Measurements from ENCODE around the gene BCAM.
"Not testable (repeated sequence)": the region's sequence is repeated elsewhere in the genome, so short reads cannot be mapped to it uniquely, and the experiment has no call there.

BCAM gene

GRCh38 chr19:44822670-44823372 lies 13.9 kb downstream of the BCAM start:
- no peak for TF ChIP-seq POLR2AphosphoS5 (IDR thresholded peaks at IDR 0.05; ENCODE audit: low read depth, low read length)
- TF ChIP-seq TAF1 (IDR thresholded peaks at IDR 0.05; ENCODE audit: borderline replicate concordance, low read depth, low read length), result no peak
- TF ChIP-seq POLR2A (IDR thresholded peaks at IDR 0.05; ENCODE audit: low read depth, low read length), result no peak
- no peak for FAIRE-seq
- DNase-seq (ENCODE audit: insufficient read length), result no peak

DNA sequence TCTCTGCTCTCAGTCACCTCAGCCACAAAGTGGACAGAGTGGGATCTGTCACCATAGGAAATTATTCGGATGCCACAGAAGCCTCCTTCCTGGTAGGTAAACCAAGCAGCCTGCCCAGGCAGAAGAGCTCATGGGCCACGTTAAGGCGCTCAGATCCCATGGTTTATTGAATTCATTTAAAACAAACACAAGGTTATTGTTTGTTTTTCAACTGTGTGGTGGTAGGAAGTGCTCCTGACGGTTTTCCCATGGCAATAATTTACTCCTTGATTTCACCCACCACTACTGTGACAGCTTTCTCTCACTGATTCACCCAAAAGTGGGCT lies 14.4 kb downstream of the BCAM start:
- no peak for TF ChIP-seq TAF1 (IDR thresholded peaks at IDR 0.05; ENCODE audit: borderline replicate concordance, low read depth, low read length)
- TF ChIP-seq POLR2AphosphoS5 (IDR thresholded peaks at IDR 0.05; ENCODE audit: low read depth, low read length), result no peak
- TF ChIP-seq POLR2A (IDR thresholded peaks at IDR 0.05; ENCODE audit: low read depth, low read length), result no peak
- DNase-seq (ENCODE audit: insufficient read length) (no peak), FAIRE-seq (no peak)

GRCh38 chr19:44824761-44825160 lies 15.9 kb downstream of the BCAM start:
- no peak for FAIRE-seq
- TF ChIP-seq TAF1 (IDR thresholded peaks at IDR 0.05; ENCODE audit: borderline replicate concordance, low read depth, low read length) (no peak), POLR2AphosphoS5 (IDR thresholded peaks at IDR 0.05; ENCODE audit: low read depth, low read length) (no peak), POLR2A (IDR thresholded peaks at IDR 0.05; ENCODE audit: low read depth, low read length) (no peak)
- no peak for DNase-seq (ENCODE audit: insufficient read length)

DNA sequence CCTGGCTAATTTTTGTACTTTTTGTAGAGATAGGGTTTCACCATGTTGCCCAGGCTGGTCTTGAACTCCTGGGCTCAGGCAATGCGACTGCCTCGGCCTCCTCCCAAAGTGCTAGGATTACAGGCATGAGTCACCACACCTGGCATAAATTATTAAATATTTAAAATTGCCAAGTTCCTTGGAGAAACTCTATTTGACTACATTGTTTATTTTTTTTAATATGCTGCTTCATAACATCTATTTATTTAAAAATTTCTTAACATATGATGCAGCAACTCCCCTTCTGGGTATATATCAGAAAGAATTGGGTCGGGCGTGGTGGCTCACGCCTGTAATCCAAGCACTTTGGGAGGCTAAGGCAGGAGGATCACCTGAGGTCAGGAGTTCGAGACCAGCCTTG lies 24.0 kb downstream of the BCAM start:
- not testable (repeated sequence) for DNase-seq (ENCODE audit: insufficient read length)

GRCh38 chr19:44834399-44834798 lies 25.5 kb downstream of the BCAM start:
- DNase-seq (ENCODE audit: insufficient read length); FAIRE-seq: not testable (repeated sequence)

More for the DNA sequence above, 24.0 kb downstream of the BCAM start:
- FAIRE-seq, result not testable (repeated sequence)

DNA sequence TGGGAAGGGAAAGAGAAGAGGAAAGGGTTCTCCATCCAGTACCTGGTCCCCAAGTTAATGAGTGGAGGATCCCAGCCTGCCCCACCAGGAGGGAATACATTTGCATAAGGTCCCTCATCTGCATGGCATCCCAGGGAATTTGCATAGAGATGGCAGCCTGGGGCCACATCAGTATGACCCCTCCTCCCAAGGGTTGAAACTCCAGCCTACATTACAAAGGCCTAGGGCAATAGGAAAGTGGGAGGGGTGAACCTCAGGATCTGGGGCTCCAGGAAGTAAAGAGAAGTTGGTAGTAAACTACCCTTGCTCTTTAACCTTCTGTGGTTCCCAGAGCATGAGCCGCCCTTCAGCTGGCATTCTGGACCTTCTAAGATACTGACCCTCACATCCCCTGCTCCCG lies 30.4 kb downstream of the BCAM start:
- no peak for TF ChIP-seq POLR2A (IDR thresholded peaks at IDR 0.05; ENCODE audit: low read depth, low read length)
- DNase-seq (ENCODE audit: insufficient read length) (no peak), FAIRE-seq (no peak)

GRCh38 chr19:44840811-44841210 lies 31.9 kb downstream of the BCAM start:
- DNase-seq (ENCODE audit: insufficient read length) (no peak), FAIRE-seq (no peak)

DNA sequence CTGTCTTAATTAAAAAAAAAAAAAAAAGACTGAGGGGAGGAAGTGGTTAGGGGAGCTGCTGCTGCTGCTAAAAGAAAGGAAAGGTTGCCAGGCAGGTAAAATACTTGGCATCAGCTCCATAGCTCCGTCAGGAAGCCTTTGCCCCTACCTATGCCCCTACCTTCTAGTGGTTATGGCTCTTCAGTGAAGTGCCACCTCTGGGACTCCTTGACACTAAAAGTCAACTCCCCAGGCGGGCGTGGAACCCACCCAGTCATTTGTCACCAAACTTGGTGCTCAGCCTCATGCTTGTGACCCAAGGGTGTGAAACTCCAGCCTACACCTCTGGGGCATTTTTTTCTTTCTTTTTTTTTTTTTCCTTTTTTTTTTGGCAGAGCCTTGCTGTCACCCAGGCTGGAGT lies 32.3 kb downstream of the BCAM start:
- no peak for DNase-seq (ENCODE audit: insufficient read length)

More at GRCh38 chr19:44840811-44841210, 31.9 kb downstream of the BCAM start:
- TF ChIP-seq POLR2A (IDR thresholded peaks at IDR 0.05; ENCODE audit: low read depth, low read length) (no peak), TAF1 (IDR thresholded peaks at IDR 0.05; ENCODE audit: borderline replicate concordance, low read depth, low read length) (no peak), POLR2AphosphoS5 (IDR thresholded peaks at IDR 0.05; ENCODE audit: low read depth, low read length) (no peak)

DNA sequence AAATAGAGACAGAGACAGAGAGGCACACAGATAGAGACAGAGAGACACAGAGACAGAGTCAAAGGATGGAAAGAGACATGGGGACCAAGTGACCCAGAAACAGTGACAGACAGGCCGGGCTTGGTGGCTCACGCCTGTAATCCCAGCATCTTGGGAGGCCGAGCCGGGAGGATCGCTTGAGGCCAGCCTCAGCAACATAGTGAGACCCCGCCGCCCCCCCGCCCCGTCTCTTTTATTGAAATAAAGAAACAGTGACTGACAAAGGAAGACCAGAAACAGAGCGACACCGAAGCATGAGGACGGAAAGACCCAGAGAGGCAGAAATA lies 36.3 kb downstream of the BCAM start:
- no peak for DNase-seq (ENCODE audit: insufficient read length)
- TF ChIP-seq POLR2AphosphoS5 (IDR thresholded peaks at IDR 0.05; ENCODE audit: low read depth, low read length), result no peak
- no peak for TF ChIP-seq POLR2A (IDR thresholded peaks at IDR 0.05; ENCODE audit: low read depth, low read length)
- TF ChIP-seq TAF1 (IDR thresholded peaks at IDR 0.05; ENCODE audit: borderline replicate concordance, low read depth, low read length), result no peak
- FAIRE-seq, result no peak

More for the DNA sequence above, 32.3 kb downstream of the BCAM start:
- TF ChIP-seq POLR2AphosphoS5 (IDR thresholded peaks at IDR 0.05; ENCODE audit: low read depth, low read length), result no peak
- TF ChIP-seq TAF1 (IDR thresholded peaks at IDR 0.05; ENCODE audit: borderline replicate concordance, low read depth, low read length), result no peak
- TF ChIP-seq POLR2A (IDR thresholded peaks at IDR 0.05; ENCODE audit: low read depth, low read length), result no peak
- FAIRE-seq, result no peak

- TF ChIP-seq POLR2A (IDR thresholded peaks at IDR 0.05; ENCODE audit: low read depth, low read length) (no peak), TAF1 (IDR thresholded peaks at IDR 0.05; ENCODE audit: borderline replicate concordance, low read depth, low read length) (no peak), POLR2AphosphoS5 (IDR thresholded peaks at IDR 0.05; ENCODE audit: low read depth, low read length) (no peak)
- FAIRE-seq, result peak; percentile 99
- peak; percentile 96 for DNase-seq (ENCODE audit: insufficient read length)
Measured at GRCh38 chr19:44845612-44846454, 36.9 kb downstream of the BCAM start, which contains the start of gene NECTIN2. NECTIN2 (plus strand) TSS chr19:44846297; CDS start chr19:44846526, 229 bp downstream.

- FAIRE-seq (no peak), DNase-seq (ENCODE audit: insufficient read length) (no peak)
Measured at GRCh38 chr19:44846455-44847143, 37.7 kb downstream of the BCAM start.

More at GRCh38 chr19:44846455-44847143, 37.7 kb downstream of the BCAM start:
- TF ChIP-seq POLR2A (IDR thresholded peaks at IDR 0.05; ENCODE audit: low read depth, low read length), result no peak
- no peak for TF ChIP-seq POLR2AphosphoS5 (IDR thresholded peaks at IDR 0.05; ENCODE audit: low read depth, low read length)
- TF ChIP-seq TAF1 (IDR thresholded peaks at IDR 0.05; ENCODE audit: borderline replicate concordance, low read depth, low read length), result no peak
